IMR-90 (cell line): ENCODE data around the gene ELOVL2. TPM values are rescaled to one million over a fixed set of nuclear protein-coding genes. Genes with fewer than 3 reads are reported as not detected.

Experiments
- ATAC-seq: fragments of 200-7000 bp; cut with Tn5 transposase; 2 replicates; pipeline ENCODE4 v1.9.1; 2020; ENCODE audit warnings: low read depth, mild to moderate bottlenecking, moderate library complexity
- BruUV-seq: library from RNA; stranded (reverse); fragments of 400-500 nt; replicated peaks from 2 replicates; lab custom pipeline; 2021; lab: Mats Ljungman, UMichigan
- CTCF ChIA-PET: fragments of 300-600 bp; formaldehyde crosslinking; extraction: SDS; loops from one replicate; lab custom pipeline; 2021; ENCODE audit warnings: antibody characterized with exemption; lab: Yijun Ruan, JAX
- POLR2A ChIA-PET: fragments of 300-600 bp; sonication (Branson Sonifier 250); formaldehyde crosslinking; loops from one replicate; lab custom pipeline; 2022; ENCODE audit warnings: antibody characterized with exemption; ENCODE audit not compliant: unreplicated experiment; lab: Charles Lee
- DNase-seq: peaks from one replicate; pipeline ENCODE4 v3.0.0; 2013
- H2AFZ ChIP-seq: replicated peaks from 2 replicates; pipeline ENCODE3; 2013; ENCODE audit warnings: low read length, mild to moderate bottlenecking; ENCODE audit not compliant: poor library complexity
- H2AK5ac ChIP-seq: 2 replicates; pipeline ENCODE4 v1.6.1; 2013; ENCODE audit warnings: low read depth, low read length, inconsistent platforms
- H2AK9ac ChIP-seq: replicated peaks from 2 replicates; pipeline ENCODE3; 2013; ENCODE audit warnings: mild to moderate bottlenecking, low read depth, low read length, moderate library complexity; ENCODE audit not compliant: poor library complexity
- H2BK120ac ChIP-seq: 2 replicates; pipeline ENCODE4 v1.6.1; 2013; ENCODE audit warnings: low read depth, low read length, inconsistent platforms
- H2BK15ac ChIP-seq: 3 replicates; pipeline ENCODE4 v1.6.1; 2013; ENCODE audit warnings: low read depth, low read length, inconsistent platforms
- H2BK20ac ChIP-seq: 2 replicates; pipeline ENCODE4 v1.6.1; 2013; ENCODE audit warnings: low read depth, mild to moderate bottlenecking, inconsistent platforms, low read length, moderate library complexity
- H2BK5ac ChIP-seq: 2 replicates; pipeline ENCODE4 v1.6.1; 2013; ENCODE audit warnings: mild to moderate bottlenecking, low read depth, low read length, inconsistent platforms; ENCODE audit not compliant: poor library complexity, severe bottlenecking
- H3K14ac ChIP-seq: replicated peaks from 2 replicates; pipeline ENCODE4 v1.6.1; 2013; ENCODE audit warnings: low read depth, low read length, inconsistent platforms
- H3K18ac ChIP-seq: 2 replicates; pipeline ENCODE4 v1.6.1; 2013; ENCODE audit warnings: low read depth, low read length, control low read depth
- H3K23ac ChIP-seq: 2 replicates; pipeline ENCODE4 v1.6.1; 2013; ENCODE audit warnings: low read depth, low read length, inconsistent platforms
- H3K27ac ChIP-seq: 2 replicates; pipeline ENCODE4 v1.5.1; 2013; ENCODE audit warnings: mild to moderate bottlenecking, control low read depth, low read length; ENCODE audit not compliant: insufficient read depth
- H3K27me3 ChIP-seq: 2 replicates; pipeline ENCODE4 v1.6.1; 2013; ENCODE audit warnings: low read length; ENCODE audit not compliant: control insufficient read depth, insufficient read depth
- H3K36me3 ChIP-seq: 2 replicates; pipeline ENCODE4 v1.6.1; 2013; ENCODE audit warnings: low read length, mixed read lengths; ENCODE audit not compliant: control insufficient read depth, insufficient read depth
- H3K4ac ChIP-seq: 2 replicates; pipeline ENCODE4 v1.6.1; 2013; ENCODE audit warnings: low read depth, low read length, inconsistent platforms
- H3K4me1 ChIP-seq: 2 replicates; pipeline ENCODE4 v1.6.1; 2013; ENCODE audit warnings: low read length, mixed read lengths; ENCODE audit not compliant: control insufficient read depth, insufficient read depth
- H3K4me2 ChIP-seq: 2 replicates; pipeline ENCODE4 v1.6.1; 2013; ENCODE audit warnings: low read depth, mild to moderate bottlenecking, control low read depth, low read length, moderate library complexity
- H3K4me3 ChIP-seq: 2 replicates; pipeline ENCODE4 v1.5.1; 2013; ENCODE audit warnings: low read depth, mild to moderate bottlenecking, control low read depth, low read length, moderate library complexity; ENCODE audit not compliant: insufficient read depth
- H3K56ac ChIP-seq: 2 replicates; pipeline ENCODE4 v1.6.1; 2013; ENCODE audit warnings: low read length, inconsistent platforms; ENCODE audit not compliant: insufficient read depth; ENCODE audit errors: extremely low read depth
- H3K79me1 ChIP-seq, 2 experiments: 2 replicates each; pipeline ENCODE4 v1.6.1; 2013; ENCODE audit warnings: low read length in 2 of 2, inconsistent platforms in 1 of 2, low read depth in 1 of 2
- H3K9ac ChIP-seq: 2 replicates; pipeline ENCODE4 v1.6.1; 2013; ENCODE audit warnings: low read depth, low read length, control low read depth
- H3K9me1 ChIP-seq: 2 replicates; pipeline ENCODE4 v1.6.1; 2013; ENCODE audit warnings: low read length, inconsistent platforms; ENCODE audit not compliant: insufficient read depth
- H3K9me3 ChIP-seq: 2 replicates; pipeline ENCODE4 v1.6.1; 2013; ENCODE audit warnings: low read length; ENCODE audit not compliant: control insufficient read depth, insufficient read depth
- H4K20me1 ChIP-seq: 2 replicates; pipeline ENCODE4 v1.6.1; 2013; ENCODE audit warnings: low read length, inconsistent platforms; ENCODE audit not compliant: insufficient read depth
- H4K5ac ChIP-seq: 2 replicates; pipeline ENCODE4 v1.6.1; 2013; ENCODE audit warnings: mild to moderate bottlenecking, low read depth, low read length, control low read depth
- H4K8ac ChIP-seq, 2 experiments: 2 replicates each; pipeline ENCODE4 v1.6.1; 2013; ENCODE audit warnings: low read depth in 2 of 2, low read length in 2 of 2, control low read depth in 1 of 2, inconsistent platforms in 1 of 2
- H4K91ac ChIP-seq: 2 replicates; pipeline ENCODE4 v1.6.1; 2013; ENCODE audit warnings: low read depth, low read length, inconsistent platforms; ENCODE audit not compliant: insufficient read depth
- BHLHE40 ChIP-seq: fragments of 150-350 bp; IDR thresholded peaks from 2 replicates; pipeline ENCODE4 v1.6.1; 2016; ENCODE audit warnings: mild to moderate bottlenecking, low read depth, low read length
- CEBPB ChIP-seq: IDR thresholded peaks from 2 replicates; pipeline ENCODE4 v1.6.1; 2012; ENCODE audit warnings: low read depth, low read length, improper control_type of control experiment
- CHD1 ChIP-seq: IDR thresholded peaks from 2 replicates; pipeline ENCODE4 v1.6.1; 2012; ENCODE audit warnings: low read depth, low read length, improper control_type of control experiment
- CTCF ChIP-seq: conservative IDR thresholded peaks from 2 replicates; pipeline ENCODE4 v1.5.1; 2012; ENCODE audit warnings: mild to moderate bottlenecking, low read depth, low read length, improper control_type of control experiment
- FOS ChIP-seq: fragments of 150-350 bp; IDR thresholded peaks from 2 replicates; pipeline ENCODE4 v1.6.1; 2016; ENCODE audit warnings: low read depth, low read length
- MAFK ChIP-seq: IDR thresholded peaks from 2 replicates; pipeline ENCODE4 v1.6.1; 2012; ENCODE audit warnings: low read depth, low read length, improper control_type of control experiment
- MAZ ChIP-seq: IDR thresholded peaks from 2 replicates; pipeline ENCODE4 v1.6.1; 2012; ENCODE audit warnings: low read depth, mild to moderate bottlenecking, low read length, improper control_type of control experiment, moderate library complexity, borderline replicate concordance
- MXI1 ChIP-seq: IDR thresholded peaks from 2 replicates; pipeline ENCODE4 v1.6.1; 2012; ENCODE audit warnings: low read depth, mild to moderate bottlenecking, low read length, moderate library complexity, borderline replicate concordance
- NFE2L2 ChIP-seq: fragments of 150-350 bp; IDR thresholded peaks from 2 replicates; pipeline ENCODE4 v1.6.1; 2016; ENCODE audit warnings: low read depth, mild to moderate bottlenecking, low read length
- POLR2A ChIP-seq: IDR thresholded peaks from 2 replicates; pipeline ENCODE4 v1.6.1; 2012; ENCODE audit warnings: mild to moderate bottlenecking, low read depth, low read length
- RAD21 ChIP-seq: IDR thresholded peaks from 2 replicates; pipeline ENCODE4 v1.6.1; 2012; ENCODE audit warnings: low read length, improper control_type of control experiment
- RCOR1 ChIP-seq: IDR thresholded peaks from 2 replicates; pipeline ENCODE4 v1.6.1; 2012; ENCODE audit warnings: mild to moderate bottlenecking, low read length, improper control_type of control experiment; ENCODE audit not compliant: insufficient replicate concordance
- RFX5 ChIP-seq: IDR thresholded peaks from 2 replicates; pipeline ENCODE4 v1.8.0; 2012; ENCODE audit warnings: low read depth, mild to moderate bottlenecking, low read length, moderate library complexity
- SMC3 ChIP-seq: fragments of 150-350 bp; IDR thresholded peaks from 2 replicates; pipeline ENCODE4 v1.6.1; 2016; ENCODE audit warnings: low read depth, mild to moderate bottlenecking, antibody characterized with exemption, low read length, moderate library complexity
- USF2 ChIP-seq: fragments of 150-350 bp; IDR thresholded peaks from 2 replicates; pipeline ENCODE4 v1.6.1; 2017; ENCODE audit warnings: mild to moderate bottlenecking, antibody characterized with exemption, low read length, low read depth
- WGBS, 2 experiments: methylation state at CpG; one replicate each; pipeline versions ENCODE4 v1.1.5 to v1.1.7; 2013; ENCODE audit warnings: missing lambda C conversion rate in 2 of 2; ENCODE audit not compliant: insufficient read length in 1 of 2; ENCODE audit errors: extremely low coverage in 2 of 2; 5-methylcytosine and 5-hydroxymethylcytosine counted together
- dilution Hi-C: fragments of 300-500 bp; cut with HindIII; formaldehyde crosslinking; loops from one replicate; pipeline ENCODE4 v1.14.3; 2018; ENCODE audit warnings: low sequenced_read_pairs; ENCODE audit not compliant: unreplicated experiment
- in situ Hi-C: fragments of 300-500 bp; cut with MboI; formaldehyde crosslinking; loops from 3 replicates; pipeline ENCODE4 v1.14.3; 2019; ENCODE audit warnings: low sequenced_read_pairs, inconsistent platforms, mixed read lengths
- intact Hi-C: fragments of 100-400 bp; cut with micrococcal nuclease; formaldehyde crosslinking; loops from 2 replicates; pipeline ENCODE4 v1.10.0; 2022
- polyA plus RNA-seq, 3 experiments: library from polyadenylated mRNA; depleted of rRNA; stranded (reverse); fragments of >200 nt; gene quantifications; 2 replicates each; pipeline ENCODE4 v1.2.3, GENCODE V29; 2012; ENCODE audit warnings: low replicate concordance in 1 of 3
- total RNA-seq: library from RNA; depleted of rRNA; stranded (reverse); fragments of >200 nt; gene quantifications from 2 replicates; pipeline ENCODE4 v1.2.3, GENCODE V29; 2012
- TF ChIP-seq, protein P1 (sequence below): fragments of 150-350 bp; IDR thresholded peaks from 2 replicates; pipeline ENCODE4 v1.6.1; 2016; ENCODE audit warnings: low read depth, mild to moderate bottlenecking, low read length, moderate library complexity, borderline replicate concordance

Gene ELOVL2
- total and polyA plus RNA-seq, 2 of the 4 experiments (the other 2 are of a cell fraction): 6.3 to 7.9 TPM

GRCh38 chr6:11089695-11090094, 45.6 kb upstream of the ELOVL2 start:
- Histone ChIP-seq H2BK15ac (no peak overlapping the region), H3K4me1 (peaks cover 2% of the 10 kb centered on the region; the same call in 1 of the 2 replicates), H3K27me3 (no peaks in the 10 kb centered on the region), H3K18ac (no peak overlapping the region), H3K14ac (no peak overlapping the region), H2AK5ac (0 out of 2 replicates have a peak overlapping the region, but pooled peaks have one; percentile 8), H3K36me3 (no peaks in the 10 kb centered on the region), H3K4me3 (no peak overlapping the region), H4K91ac (no peak overlapping the region), H3K9me3 (no peaks in the 10 kb centered on the region), H3K56ac (no peak overlapping the region), H3K9me1 (0 out of 2 replicates have a peak, but pooled peaks cover 3% of the 10 kb centered on the region), H2AK9ac (no peak overlapping the region), H3K79me1 (peaks cover 6% of the 10 kb centered on the region in 2 experiments; a peak in 3 of 4 replicates), H3K9ac (no peak overlapping the region), H3K4ac (no peak overlapping the region), H4K5ac (no peak overlapping the region), H2AFZ (no peak overlapping the region), H4K8ac (no peak overlapping the region), H3K4me2 (no peak overlapping the region), H3K27ac (no peak overlapping the region), H2BK5ac (no peak overlapping the region), H2BK120ac (no peak overlapping the region), H4K20me1 (peaks cover 3% of the 10 kb centered on the region; the same call in 1 of the 2 replicates), H3K23ac (no peak overlapping the region), H2BK20ac (no peak overlapping the region)
- ATAC-seq: no peak
- dilution Hi-C loops (no loop called here), in situ Hi-C loops (no loop called here), intact Hi-C loops (loop anchor here (5.0 kb wide), 1 partner anchor 48 kb away; no protein-coding TSS in a partner anchor)
- TF ChIP-seq MAZ (no peak), MAFK (no peak), RAD21 (no peak), FOS (no peak), USF2 (no peak), POLR2A (no peak), SMC3 (no peak), NFE2L2 (no peak), MXI1 (no peak), CEBPB (no peak), RCOR1 (no peak), CHD1 (no peak), CTCF (no peak), BHLHE40 (no peak), RFX5 (no peak)
- TF ChIP-seq, protein P1, sequence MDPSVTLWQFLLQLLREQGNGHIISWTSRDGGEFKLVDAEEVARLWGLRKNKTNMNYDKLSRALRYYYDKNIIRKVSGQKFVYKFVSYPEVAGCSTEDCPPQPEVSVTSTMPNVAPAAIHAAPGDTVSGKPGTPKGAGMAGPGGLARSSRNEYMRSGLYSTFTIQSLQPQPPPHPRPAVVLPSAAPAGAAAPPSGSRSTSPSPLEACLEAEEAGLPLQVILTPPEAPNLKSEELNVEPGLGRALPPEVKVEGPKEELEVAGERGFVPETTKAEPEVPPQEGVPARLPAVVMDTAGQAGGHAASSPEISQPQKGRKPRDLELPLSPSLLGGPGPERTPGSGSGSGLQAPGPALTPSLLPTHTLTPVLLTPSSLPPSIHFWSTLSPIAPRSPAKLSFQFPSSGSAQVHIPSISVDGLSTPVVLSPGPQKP: no peak
- ChIA-PET POLR2A (no interaction called here), CTCF (interaction anchor here (0.6 kb wide), 1 partner anchor 424 kb away, joined by 3 read pairs; no protein-coding TSS in a partner anchor)
- no peak for DNase-seq
- no TSS peak for BruUV-seq
- no CpG with 5 or more reads among the region's 1 CpG for WGBS, 2 experiments
